ENCODE measurements around the gene NEK6.

The NEK6 gene

GRCh38 chr9:124354346-124355038 is 96.7 kb downstream of the NEK6 start:
- DNase-seq (ENCODE audit: low spot score), result no peak

DNA sequence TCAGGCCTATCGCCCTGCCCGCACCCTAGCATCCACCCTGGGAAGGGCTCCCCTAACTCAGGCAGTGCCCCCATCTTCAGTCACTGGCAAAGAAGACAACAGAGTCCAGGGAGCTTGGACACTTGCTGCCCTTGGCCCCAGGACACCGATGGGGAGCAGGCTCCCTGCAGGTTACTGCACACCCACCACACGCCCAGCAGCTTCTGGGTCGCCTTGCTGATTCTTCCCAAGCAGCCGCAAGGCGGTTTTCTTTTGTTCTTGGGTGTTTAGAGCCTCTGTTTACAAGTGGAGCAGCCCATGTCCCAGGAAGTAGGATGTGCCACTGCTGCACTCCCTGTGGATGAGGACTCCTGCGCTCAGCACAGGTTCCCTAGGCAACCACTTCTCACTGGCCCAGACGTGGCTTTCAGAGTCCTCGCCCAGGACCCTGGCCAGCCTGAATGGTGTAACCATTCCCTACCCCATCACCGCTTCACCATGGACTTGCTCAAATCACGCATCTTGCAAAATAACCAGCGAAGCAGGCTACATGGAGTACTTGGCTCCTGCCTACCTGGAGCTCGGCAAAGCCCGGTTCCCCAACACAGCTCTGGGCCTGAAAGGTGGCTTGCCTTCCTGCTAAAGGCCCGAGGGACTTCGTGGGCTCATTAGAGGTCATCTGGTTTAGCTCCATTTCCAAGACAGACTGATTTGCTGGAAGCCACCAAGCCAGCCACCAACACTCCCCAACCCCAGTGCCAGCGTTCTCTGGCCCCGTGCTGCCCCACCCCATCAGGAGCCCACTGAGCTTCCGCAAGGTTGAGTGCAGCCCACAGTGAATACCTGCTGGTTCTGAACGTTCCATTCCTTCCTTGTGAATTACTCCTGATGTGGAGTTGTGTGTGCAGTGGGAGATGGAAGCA is 97.5 kb downstream of the NEK6 start:
- no peak for DNase-seq (ENCODE audit: low spot score)

- DNase-seq (ENCODE audit: low spot score), result no peak
These were observed 98.4 kb downstream of the NEK6 start for GRCh38 chr9:124355941-124356744.

GRCh38 chr9:124356745-124357390 is 99.1 kb downstream of the NEK6 start:
- DNase-seq (ENCODE audit: low spot score), result no peak

DNA sequence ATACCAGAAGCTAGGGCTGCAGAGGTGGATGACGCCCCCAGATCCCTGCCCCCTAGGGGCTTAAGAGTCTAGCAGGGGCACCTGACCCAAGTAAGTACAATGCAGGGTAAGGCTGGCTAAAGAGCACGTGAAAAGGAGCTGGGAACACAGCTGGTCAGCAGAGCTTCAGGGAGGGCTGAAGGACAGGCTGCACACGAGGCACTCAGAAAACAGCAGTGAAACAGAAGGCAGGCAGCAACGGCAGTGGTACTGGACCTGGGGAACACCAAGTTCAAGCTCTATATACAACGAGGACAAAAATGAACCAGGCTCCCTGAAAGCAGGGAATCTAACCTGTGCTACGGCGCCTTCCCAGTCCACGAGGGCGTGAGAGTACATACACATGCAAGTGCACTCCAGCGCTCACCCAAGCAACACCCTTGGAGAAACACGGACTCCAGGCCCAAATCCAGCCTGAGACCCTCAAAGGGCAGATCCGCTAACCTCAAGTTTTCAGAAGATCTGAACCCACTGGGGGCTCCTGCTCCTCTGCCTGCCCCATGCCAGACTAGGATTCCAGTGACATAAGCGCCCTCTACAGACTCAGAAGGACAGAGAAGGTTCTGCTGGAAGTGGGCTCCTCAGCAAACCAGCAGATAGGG is 100.1 kb downstream of the NEK6 start:
- DNase-seq (ENCODE audit: low spot score), result no peak

- no peak for DNase-seq (ENCODE audit: low spot score)
These were observed 100.9 kb downstream of the NEK6 start for GRCh38 chr9:124358631-124359030.

DNA sequence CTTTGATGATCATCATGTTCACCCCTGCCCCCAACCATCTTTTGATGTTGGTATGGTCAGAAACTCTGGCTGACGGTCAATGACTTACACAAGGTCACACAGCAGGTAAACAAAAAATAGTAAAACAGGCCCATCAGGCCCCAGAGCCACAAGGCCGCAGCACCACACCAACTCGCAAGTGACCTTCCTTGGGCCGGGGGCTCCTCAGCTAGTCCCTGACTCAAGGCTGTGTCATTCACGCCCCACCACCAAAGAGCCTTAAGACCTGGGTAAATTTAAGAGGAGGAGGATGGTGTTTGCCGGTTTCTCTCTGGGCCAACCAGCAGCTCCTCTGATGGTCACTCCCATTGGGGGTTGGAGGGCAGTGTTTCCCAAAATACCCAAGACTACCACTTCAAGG is 101.7 kb downstream of the NEK6 start:
- no peak for DNase-seq (ENCODE audit: low spot score)

- no peak for DNase-seq (ENCODE audit: low spot score)
These were observed 102.3 kb downstream of the NEK6 start for GRCh38 chr9:124359855-124360678.

DNA sequence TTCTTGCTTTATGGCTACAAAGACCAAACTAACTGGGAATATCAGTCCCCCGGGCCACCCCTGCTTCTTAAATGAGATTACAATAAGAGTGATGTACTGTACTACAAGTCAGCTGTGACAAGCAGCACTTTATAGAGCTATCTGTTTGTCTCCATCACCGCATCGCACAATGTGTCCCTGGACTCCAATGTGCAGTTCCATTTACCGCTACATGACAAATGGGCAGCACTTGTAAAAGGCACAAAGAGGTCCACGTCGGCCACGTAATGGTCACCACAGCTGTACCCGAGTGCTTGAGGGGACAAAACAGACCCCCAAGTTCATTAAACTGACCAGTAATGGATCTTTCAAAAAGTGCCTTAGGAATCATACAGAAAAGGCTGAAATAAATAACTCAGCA is 103.4 kb downstream of the NEK6 start:
- DNase-seq (ENCODE audit: low spot score), result no peak

GRCh38 chr9:124363326-124364096 is 105.8 kb downstream of the NEK6 start:
- no peak for DNase-seq (ENCODE audit: low spot score)

DNA sequence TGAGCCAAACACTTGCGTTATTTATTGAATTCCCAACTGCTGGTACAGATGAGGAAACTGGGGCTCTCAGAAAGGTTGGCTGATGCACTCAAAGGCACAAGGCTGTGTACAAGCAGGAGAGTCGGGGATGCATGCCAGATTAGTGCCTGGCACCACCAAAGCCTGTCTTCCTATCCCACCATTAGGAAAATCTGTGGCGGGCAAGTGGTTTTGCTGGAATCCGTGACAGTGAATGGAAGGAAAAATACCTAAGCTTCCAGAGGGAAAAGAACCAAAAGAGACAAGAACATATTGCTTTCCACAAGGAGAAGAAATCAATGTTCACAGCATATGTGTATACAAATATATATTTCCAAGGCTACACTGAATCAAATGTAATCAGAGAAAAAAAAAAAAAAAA is 106.4 kb downstream of the NEK6 start:
- no peak for DNase-seq (ENCODE audit: low spot score)

DNA sequence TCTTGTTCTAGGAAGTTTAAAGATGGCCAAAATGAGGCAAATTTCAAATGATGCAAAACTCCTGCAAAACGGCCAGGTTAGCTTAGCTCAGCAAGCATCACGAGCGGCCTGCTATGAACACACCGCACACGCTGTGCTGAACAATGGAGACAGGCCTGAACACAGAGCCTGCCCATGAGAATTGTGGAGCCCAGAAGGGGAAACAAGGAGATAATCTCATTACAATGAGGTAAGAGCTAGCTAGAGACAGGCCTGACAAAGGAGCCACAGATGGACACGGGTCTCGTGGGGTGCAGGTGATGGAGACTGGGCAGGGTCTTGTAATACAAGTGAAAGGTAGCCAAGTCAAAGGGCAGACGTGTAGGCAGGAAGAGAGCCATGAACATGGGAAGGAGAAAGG is 107.3 kb downstream of the NEK6 start:
- DNase-seq (ENCODE audit: low spot score), result no peak

DNA sequence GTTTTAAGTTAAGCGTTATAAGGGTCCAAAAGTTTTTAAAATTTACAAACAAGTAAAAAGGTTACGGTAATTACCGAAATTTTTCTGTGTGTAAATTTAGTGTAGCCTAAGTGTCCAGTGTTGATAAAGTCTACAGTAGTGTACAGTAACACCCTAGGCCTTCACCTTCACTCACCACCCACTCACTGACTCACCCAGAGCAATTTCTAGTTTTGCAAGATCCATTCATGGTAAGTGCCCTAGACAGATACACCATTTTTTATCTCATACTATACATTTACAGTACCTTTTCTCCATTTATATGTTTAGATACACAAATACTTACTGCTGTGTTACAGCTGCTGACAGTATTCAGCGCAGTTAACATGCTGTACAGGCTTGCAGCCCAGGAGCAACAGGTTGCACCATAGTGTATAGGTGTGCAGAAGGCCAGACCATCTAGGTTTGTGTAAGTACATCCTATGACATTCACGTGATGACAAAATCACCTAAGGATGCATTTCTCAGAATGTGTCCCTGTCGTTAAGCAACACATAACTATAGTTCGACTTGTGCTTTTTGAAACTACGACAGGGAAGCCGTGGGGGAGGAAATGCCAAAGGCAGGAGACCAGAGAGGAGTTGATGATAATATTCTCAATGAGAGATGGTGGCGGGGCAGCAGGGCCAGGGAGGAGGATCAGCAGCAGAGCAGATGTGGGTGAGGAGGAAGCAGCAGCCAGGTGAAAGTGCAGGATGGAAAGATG is 108.9 kb downstream of the NEK6 start:
- DNase-seq (ENCODE audit: low spot score), result no peak

DNA sequence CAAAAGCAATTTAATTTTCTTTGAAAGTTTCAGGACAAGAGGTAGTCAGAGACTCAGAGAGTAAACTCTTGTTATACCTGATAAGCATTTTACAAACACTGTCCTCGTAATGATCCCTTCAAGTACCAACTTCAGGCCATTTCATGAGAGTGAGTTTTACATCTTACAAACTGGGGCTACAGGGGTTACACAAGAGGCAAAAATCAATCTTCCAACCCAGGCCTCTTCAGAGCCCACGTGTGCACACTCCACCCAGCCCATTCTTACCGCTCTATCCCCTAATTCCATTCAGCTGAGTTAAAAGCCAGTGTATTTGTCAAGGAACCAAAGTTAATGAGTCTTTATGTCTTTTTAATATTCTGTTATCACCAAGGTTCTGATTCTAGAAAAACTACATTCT is 110.9 kb downstream of the NEK6 start:
- DNase-seq (ENCODE audit: low spot score), result no peak

- DNase-seq (ENCODE audit: low spot score), result no peak
These were observed 111.6 kb downstream of the NEK6 start for GRCh38 chr9:124369231-124369797.

DNA sequence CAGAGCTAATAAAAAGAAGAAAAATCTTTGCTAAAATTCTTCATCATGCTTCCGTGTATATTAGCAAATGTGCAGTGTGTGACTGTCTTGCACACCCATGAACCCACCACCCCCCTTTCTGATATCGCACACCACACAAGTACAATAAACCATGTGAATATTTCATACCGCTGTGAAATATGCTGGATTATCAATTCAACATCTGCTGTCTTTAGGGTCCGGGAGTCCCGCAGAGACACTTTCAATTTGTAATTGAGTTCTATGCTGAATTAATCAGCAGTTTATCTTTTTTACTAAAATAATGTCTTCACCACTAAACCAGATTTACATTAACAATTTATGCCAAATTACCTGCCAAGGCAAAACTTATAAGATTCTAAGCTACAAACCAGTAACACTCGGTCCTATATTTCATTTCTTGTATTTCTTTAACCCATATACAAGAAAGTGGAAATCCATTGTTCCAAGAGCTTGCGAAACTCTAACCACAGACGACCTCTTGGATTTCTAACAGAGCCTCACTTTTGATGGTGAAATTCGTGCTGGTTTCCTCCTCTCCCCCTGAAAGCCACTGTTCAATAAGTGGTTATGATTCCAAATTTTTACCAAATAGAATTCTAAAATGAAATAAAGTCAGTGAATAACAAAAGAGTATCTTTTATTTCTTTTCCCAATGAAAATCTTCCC is 113.3 kb downstream of the NEK6 start:
- no peak for DNase-seq (ENCODE audit: low spot score)

GRCh38 chr9:124372038-124372437 is 114.3 kb downstream of the NEK6 start:
- no peak for DNase-seq (ENCODE audit: low spot score)

DNA sequence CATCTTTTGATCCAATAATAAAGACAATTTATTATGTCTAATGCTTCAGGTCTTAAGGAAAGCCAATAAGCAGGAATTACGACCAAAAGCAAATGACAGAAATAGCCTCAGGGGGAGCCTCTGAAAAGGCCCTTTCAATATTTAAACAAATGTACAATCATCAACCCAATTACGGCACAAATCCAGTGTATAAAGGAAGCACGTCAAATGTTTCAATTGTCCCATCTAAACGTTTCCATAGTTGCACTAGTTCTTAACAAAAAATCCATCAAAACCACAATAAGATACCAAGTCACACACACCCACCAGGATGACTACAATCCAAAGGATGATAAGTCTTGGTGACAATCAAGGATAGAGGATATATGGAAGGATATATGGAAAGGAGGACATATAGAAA is 115.6 kb downstream of the NEK6 start:
- DNase-seq (ENCODE audit: low spot score), result no peak
